Myocyte (in vitro differentiated cells): ENCODE data around the gene IGF2R. TPM values are rescaled to one million over a fixed set of nuclear protein-coding genes. Genes with fewer than 3 reads are reported as not detected.
"Not testable (repeated sequence)": the region's sequence is repeated elsewhere in the genome, so short reads cannot be mapped to it uniquely, and the experiment has no call there.

Experiments used
- DNase-seq: peaks from one replicate; pipeline ENCODE4 v3.0.0-alpha.2; 2012; ENCODE audit warnings: low read depth
- total RNA-seq: library from RNA; depleted of rRNA; stranded (reverse); fragments of >200 nt; gene quantifications from 2 replicates; pipeline ENCODE4 v1.2.3, GENCODE V29; 2014

Gene IGF2R
- total RNA-seq, 1 donor from 2014 or later = 81.3 TPM

DNA sequence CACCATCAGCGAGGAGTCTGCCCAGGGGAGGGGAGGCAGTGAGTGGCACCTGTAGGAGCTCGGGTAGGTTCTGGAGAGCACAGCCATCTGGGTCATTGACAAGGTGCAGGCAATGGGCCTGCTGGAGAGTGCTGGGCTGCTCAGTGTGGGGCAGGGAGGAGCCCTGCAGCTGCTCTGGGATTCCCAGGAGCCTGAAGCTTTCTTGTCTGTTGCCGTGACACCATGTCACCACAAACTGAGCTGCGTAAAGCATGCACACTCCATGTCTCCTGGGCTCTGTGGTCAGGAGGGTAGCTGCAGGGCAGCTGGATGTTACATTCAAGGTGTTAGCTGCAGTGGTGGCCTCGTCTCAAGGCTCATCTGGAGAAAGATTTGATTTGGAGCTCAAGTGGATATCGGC lies 148.3 kb downstream of the IGF2R start:
- DNase-seq = no peak

DNA sequence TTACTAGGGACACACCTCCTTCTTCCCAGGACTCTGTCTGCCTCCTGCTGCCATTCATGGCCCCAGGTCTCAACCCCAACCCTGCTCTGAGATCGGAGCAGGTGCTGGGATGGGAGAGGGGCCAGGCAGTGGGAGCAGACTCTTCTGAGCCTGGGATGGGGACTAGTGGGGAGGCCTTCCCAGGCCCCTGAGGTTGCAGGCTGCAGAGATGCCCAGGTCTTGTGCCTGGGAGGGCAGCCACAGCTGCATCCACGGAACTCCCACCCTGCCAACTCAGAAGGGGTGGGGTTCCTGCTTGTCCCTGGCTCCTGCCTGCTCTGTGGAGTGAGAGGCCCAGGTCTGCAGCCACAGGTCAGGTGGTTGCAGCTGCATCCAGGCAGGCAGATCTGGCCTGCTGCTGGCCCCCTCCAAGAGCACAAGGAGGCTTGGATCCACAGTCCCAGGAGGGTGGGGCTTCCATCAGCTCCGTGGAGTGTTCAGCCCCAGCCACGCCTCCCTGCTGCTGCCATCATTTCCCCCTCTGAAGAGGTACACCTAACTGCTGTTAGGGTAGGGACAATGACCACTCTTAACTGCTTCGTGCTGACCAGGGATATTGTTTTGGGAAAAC lies 149.8 kb downstream of the IGF2R start:
- no peak for DNase-seq

DNA sequence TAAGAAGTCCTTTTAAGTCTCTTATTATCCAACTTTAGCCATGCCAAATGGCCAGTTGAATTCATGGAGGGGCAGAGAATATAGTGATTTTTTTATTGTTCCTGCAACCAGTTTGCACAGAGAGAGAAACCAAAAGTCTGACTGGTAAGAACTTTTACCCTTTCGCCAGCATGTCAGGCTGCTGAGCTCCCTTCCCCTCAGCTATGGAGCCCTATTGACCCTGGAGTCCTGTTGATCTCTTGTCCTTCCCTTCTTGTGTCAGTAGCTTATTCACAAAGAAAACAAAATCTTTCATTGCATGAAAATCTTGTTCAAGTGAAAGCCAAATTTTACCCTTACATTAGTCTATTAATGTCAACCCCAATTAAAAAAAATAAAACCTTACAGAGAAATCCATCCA lies 151.2 kb downstream of the IGF2R start:
- no peak for DNase-seq

DNA sequence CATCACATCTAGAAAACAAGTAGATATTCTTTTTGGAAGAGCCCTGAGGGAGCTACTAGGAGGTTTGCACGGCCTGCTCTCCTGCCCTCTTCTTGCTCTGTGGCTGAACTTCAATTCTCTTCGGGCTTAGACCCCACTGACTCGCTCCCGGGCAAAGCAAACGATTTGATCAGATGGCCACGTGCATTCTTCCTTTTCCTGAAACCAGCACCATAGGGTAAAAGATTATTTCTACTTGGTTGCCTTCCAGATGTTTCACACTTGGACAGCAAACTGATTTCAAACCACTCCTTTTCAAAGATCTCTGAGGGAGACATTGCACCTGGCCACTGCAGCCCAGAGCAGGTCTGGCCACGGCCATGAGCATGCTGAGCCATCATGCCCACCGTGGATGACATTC lies 152.7 kb downstream of the IGF2R start, which contains the start of gene SLC22A1:
Gene SLC22A1, plus strand, starts transcription at position 258 of the 400 bp plus-strand sequence. Its CDS starts 121 bp downstream, at position 379.
- DNase-seq = no peak

DNA sequence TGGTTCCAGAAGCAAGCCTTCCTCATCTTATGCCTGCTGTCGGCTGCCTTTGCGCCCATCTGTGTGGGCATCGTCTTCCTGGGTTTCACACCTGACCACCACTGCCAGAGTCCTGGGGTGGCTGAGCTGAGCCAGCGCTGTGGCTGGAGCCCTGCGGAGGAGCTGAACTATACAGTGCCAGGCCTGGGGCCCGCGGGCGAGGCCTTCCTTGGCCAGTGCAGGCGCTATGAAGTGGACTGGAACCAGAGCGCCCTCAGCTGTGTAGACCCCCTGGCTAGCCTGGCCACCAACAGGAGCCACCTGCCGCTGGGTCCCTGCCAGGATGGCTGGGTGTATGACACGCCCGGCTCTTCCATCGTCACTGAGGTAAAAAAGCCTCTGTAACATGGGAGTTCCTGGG lies 153.1 kb downstream of the IGF2R start:
- DNase-seq = no peak

DNA sequence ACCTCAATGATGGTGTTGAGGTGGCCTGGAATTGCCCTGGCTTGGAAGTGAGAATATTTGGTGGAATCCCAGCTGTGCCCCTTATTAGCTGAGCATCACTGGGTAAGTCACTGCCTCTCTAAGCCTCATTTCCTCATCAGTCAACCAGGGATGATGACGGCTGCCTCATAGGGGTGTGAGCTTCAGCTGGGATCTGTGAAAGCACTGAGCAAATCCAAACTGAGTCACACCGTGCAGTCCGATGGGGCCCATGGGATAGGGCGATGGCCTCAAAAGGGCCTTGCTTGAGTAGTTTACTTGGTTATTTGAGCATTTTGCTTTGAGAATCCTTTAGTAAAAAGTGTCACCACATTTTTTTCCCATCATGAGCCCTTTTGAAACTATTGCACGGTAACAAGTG lies 153.9 kb downstream of the IGF2R start:
- no peak for DNase-seq

DNA sequence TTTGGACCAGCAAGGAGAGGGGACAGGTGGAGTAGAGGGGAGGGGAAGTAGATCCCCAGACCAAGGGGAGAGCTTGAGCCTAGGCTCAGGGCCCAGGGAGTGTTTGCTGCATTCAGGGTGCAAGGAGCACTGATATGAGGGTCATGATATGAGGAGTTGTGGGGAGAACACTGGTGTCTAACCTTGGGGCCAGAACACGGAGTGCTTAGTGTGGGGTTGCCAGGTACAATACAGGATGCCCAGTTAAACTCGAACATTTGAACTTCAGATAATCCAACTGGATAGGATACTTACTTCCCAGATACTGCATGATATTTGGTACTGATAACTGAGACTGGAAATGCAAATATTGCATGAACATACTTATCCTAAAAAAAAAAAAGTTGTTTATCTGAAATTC lies 155.1 kb downstream of the IGF2R start:
- DNase-seq = no peak

DNA sequence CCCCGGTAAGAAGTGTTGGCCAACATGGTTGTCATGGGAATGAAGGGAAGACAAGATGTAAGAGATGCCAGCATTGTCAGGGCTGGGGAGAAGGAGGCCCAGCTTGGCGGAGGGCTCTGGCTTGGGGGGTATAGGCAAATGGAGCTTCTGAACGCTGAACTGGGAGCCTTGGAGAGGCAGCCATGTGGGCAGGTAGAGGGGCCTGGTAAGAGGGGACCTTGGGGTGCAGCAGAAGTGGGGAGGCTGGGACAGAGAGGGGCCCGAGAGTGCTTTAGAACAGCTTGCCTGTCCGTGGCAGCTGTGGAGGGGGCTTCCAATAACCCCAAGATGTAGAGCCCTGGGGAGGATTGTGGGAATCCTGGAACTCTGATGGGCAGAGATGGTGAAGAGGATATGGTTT lies 155.7 kb downstream of the IGF2R start:
- no peak for DNase-seq

DNA sequence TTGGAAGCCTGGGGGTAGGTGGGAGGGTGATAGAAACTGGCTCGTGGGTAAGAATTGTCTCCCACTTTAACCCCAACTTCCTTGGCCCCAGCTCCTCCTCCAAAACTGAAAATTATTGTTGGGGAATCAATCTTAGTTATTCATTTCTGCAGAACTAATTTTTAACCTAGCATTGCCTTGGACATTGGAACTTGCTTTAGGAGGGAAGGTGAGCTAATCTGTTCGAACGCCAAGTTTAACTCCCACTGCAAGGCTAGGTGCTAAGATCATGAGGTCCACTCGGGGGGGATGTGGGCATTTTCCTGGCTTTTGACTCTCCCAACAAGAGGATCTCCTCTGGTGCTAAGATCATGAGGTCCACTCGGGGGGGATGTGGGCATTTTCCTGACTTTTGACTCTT lies 156.2 kb downstream of the IGF2R start:
- DNase-seq = not testable (repeated sequence)

DNA sequence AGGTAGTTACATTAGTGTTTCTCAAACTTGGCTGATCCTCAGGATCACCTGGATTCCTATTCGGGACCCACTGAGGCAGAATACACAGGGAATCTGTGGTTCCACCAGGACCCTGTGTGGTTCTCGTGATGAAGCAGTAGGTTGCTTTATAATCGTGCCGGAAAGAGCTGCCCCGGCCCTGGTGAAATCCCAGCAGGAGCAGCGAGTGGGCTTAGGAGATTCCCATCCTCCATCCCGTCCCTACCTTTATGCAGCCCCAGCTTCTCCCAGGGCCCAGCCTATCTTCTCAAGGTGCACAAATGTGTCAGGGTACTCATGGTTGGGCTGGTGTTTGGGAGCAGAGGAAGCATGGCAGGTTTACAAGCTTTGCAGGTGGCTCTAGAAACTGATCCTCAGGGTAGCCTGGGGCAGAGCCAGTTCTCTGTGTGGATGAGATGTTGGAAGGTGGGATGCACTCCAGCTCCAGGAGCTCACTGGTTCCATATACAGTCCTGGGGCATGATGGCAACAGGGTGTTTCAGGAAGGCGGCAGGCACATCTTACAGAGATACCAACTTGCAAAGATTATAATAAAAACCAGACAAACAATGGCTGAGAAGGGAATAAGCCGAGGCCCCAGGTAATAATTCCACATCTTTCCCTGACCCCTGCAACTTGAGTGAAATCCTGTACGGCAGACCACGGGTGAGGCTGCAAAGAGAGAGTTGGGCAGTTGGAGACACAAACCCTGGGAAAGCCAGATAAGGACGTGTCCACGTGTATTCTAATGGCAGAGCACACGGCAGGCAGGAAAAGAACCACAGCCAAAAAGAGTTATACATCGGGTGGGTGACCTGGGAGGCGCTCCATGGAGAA lies 158.6 kb downstream of the IGF2R start:
- DNase-seq = no peak

DNA sequence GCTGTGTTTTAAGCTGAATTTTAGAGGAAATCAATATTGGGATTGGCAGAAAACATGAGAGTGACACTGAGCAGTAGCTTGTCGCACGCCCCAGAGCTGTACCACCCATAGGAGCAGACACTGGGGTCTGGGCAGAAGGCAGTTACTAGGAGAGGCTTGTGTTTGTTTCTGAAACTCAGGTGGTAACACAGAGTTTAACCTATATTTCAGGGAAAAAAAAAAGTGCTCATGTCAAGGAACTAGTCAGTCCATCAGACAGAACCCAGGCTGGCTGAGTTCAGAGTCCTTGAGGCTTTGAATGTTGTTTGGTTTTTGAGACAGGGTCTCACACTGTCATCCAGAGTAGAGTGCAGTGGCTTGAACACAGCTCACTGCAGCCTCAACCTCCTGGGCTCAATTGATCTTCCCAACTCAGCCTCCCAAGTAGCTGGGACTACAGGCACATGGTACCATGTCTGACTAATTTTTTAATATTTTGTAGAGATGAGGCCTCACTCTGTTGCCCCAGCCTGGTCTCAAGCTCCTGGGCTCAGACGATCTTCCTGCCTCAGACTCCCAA lies 159.3 kb downstream of the IGF2R start:
- no peak for DNase-seq

DNA sequence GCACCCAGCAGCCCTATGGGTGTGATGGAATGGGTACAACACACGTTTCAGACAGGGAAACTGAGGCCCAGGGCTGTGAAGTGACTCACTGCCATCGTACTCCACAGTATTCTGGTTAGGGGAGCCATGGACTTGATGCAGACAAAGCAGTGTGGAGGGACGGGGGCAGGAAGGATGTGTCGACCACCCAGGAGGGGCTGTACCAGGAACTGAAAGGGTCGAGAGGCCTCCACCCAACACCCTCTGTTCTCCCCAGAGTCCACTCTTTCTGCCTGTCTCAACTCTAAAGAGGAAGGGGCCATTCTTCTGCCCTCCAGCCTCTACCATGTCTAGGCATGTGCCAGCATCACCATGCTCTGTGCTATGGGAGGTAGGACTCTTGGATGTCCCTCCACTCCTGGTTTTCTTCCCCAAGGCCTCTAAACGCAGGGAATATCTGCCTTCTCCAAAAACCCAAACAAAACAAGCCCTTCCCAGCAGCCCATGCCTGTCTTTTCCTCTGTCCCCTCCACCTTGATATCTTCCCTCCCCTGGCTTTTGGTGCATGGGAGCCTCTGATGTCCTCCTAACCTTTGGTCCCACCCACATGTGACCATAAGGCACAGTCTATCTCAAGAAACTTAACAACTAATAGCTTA lies 160.1 kb downstream of the IGF2R start:
- no peak for DNase-seq

DNA sequence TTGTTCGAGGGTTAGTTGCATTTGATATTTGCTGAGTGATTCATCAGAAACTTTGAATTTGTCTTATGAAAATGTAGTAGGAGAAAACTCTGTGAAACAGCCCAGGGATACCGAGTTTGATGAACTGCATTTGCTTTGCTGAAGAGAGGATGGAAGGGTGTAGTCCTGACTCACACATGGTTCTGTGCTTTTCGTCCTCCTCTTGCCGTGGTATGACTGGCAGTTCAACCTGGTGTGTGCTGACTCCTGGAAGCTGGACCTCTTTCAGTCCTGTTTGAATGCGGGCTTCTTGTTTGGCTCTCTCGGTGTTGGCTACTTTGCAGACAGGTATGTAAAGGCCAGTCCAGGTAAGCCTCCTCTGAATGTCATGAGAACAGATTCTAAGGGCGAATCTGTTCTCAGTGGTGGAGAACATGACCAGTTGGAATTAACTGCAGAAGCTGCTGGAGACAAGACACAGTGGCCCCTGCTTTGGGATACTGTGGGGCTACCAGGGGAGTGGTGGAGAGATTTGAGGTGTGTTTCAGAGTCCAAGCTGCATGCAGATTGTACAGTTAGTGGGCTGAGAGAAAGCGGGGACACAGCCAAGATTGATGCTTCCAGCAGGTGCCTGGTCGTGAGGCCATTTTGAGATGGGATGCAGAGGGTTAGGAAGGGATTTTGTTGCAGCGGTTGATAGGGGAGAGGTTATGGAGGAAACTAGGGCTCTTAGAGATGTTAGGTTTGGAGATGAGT lies 161.2 kb downstream of the IGF2R start:
- DNase-seq = no peak

DNA sequence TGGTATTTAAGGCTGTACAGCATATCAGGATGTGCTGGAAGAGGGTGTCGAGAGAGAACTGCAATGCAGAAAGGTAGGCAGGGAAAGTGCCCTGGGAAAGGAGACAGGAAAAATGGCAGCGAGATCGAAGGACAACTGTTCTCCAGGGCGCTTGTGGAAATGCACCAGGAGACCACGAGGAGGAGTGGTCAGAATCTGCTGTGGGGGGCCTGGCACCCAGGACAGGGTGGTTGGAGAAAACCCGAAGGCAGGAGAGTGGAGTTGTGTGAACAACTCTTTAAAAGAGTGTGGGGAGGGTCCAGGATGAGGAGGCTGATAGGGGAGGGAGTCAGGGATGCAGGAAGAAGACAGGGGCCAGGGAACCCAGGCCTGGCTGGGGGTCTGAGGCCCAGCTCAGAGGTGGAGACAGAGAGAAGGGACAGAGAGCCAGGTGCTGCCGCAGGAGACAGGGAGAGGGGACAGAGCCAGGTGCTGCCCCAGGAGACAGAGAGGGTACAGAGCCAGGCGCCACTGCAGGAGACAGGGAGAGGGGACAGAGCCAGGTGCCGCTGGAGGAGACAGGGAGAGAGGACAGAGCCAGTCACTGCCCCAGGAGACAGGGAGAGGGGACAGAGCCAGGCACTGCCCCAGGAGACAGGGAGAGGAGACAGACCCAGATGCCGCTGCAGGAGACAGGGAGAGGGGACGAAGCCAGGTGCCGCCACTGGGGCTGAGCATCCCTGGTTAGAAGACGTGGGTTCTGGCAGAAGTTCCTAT lies 162.0 kb downstream of the IGF2R start:
- no peak for DNase-seq

DNA sequence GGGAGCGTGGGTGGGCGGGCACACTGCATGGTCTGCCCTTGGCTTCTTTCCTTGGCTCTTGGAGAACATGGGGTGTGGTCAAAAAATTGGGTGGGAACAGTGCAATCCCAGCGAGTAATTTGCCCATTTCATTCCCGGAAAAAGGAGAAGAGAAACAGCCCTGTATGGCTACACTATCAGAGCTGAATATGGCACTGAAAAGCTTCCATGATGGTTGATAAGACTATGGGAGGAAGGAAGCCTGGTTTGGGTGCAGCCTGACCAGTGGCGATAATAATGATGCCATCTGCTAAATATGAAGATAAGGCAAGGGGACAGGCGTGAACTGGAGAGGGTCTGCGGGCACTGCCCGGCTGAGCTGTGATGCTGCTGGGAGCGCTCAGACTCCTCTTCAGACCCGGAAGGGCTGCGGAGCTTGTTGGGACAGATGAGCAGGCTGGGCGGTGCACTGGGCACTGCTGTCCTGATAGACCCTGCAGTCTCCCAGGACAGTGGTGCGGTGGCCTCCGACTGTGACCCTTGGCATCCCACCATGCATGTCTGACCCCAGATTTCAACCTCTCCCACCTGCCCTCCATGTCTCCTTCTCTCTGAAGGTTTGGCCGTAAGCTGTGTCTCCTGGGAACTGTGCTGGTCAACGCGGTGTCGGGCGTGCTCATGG lies 162.9 kb downstream of the IGF2R start:
- no peak for DNase-seq

DNA sequence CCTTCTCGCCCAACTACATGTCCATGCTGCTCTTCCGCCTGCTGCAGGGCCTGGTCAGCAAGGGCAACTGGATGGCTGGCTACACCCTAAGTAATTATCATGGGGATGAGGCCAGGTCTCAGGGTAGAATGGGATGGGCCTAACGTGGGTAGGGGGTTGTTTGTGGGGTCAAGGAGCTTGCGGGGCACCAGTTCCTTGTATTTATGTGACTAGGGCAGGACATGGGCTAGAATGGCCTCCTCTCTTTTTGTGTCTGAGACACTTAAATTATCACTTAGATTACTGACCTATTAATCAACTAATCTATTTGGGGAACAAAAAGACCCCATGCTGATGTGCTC lies 163.4 kb downstream of the IGF2R start:
- DNase-seq = no peak

DNA sequence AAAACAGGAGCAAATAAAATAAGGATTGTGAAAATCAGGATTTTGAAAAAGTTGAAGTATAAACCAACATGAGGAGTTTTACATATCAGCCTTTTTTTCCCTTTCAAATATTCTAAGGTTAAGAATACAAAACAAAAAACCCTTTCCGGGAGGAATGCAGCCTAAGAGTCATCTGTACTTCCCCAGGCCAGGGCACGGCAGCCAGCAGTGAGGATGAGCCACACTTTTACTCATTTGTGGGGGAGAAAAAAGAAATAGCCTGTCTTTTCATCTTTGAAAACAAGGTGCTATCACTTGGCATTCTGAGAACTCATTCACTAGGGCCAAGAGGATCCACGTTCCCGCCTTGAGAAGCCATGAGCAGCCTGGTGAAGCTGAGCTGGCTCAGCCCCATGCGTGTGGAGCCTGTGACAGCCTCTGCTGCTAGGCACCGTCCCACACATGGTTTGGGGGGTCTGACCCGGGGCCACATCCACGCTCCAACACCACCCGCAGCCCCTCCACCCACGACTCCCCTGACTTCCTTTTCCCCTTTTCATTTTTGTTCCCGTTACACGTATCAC lies 164.0 kb downstream of the IGF2R start:
- no peak for DNase-seq

DNA sequence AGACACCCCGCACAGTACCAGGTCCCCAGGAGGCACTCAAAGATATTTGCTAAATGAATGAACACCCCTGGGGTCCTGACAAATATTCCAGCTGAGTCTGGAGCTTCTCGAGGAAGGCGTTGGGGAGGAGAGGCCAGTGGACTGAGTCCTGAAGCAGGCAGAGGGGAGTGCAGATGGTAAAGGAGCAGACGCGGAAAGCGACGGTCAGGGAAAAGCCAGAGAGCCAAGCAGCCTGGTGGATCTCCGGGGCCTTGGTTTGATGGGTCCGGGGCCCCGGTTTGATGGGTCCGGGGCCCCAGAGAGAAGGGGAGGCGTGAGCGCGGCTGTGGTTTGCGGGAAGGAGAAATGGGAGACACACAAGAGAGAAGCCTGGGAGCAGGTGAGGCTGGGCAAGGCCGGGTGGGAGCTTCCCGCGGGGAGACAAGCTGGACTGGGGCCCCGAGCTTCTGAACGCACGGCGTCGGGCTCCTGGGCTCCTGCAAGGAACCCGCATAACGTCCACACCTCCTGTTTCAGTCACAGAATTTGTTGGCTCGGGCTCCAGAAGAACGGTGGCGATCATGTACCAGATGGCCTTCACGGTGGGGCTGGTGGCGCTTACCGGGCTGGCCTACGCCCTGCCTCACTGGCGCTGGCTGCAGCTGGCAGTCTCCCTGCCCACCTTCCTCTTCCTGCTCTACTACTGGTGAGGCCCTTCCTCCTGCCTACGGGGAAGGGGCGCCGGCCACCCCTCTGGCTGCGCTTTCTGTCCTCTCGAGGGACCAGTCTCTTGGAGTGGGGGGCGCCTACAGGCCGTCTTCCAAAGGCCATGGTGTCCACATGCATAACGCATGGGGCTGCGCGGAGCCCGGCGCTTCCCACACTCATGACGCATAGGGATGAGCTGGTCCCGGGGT lies 164.8 kb downstream of the IGF2R start:
- DNase-seq = no peak

DNA sequence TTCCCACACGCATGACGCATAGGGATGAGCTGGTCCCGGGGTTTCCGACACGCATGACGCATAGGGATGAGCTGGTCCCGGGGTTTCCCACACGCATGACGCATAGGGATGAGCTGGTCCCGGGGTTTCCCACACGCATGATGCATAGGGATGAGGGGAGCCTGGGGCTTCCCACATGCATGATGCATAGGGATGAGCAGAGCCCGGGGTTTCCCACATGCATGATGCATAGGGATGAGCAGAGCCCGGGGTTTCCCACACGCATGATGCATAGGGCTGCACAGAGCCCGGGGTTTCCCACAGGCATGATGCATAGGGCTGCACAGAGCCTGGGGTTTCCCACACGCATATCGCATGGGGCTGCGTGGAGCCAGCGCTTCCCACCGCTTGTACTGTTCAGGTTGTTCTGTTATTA lies 165.5 kb downstream of the IGF2R start:
- not testable (repeated sequence) for DNase-seq
